K562 (cell line): ENCODE data around the gene OPHN1. TPM values are rescaled to one million over a fixed set of nuclear protein-coding genes. Genes with fewer than 3 reads are reported as not detected.
"Not testable (repeated sequence)": the region's sequence is repeated elsewhere in the genome, so short reads cannot be mapped to it uniquely, and the experiment has no call there.

Experiments used
- ATAC-seq: fragments of 200-7000 bp; cut with Tn5 transposase; 3 replicates; pipeline ENCODE4 v1.9.1; 2020; ENCODE audit warnings: moderate library complexity
- BruUV-seq: library from RNA; stranded (reverse); fragments of 400-500 nt; replicated peaks from 2 replicates; lab custom pipeline; 2021; lab: Mats Ljungman, UMichigan
- CTCF ChIA-PET: fragments of 300-600 bp; formaldehyde crosslinking; extraction: SDS; loops from one replicate; lab custom pipeline; 2021; ENCODE audit warnings: low intra/inter-chr PET ratio; lab: Yijun Ruan, JAX
- POLR2A ChIA-PET: fragments of 300-600, 350-650 bp; sonication (Branson Sonifier 250); formaldehyde crosslinking; extraction: SDS; loops from one replicate; lab custom pipeline; 2021; ENCODE audit warnings: antibody characterized with exemption, inconsistent platforms; lab: Yijun Ruan, JAX
- DNase-seq, 4 experiments: peaks; one replicate each; pipeline versions ENCODE4 v3.0.0 to v3.0.0-alpha.2; 2011 to 2018; ENCODE audit warnings: low spot score in 3 of 4, mixed read lengths in 3 of 4; ENCODE audit errors: extremely low read depth in 1 of 4
- FAIRE-seq: peaks from 2 replicates; lab custom pipeline; 2011; peaks lifted over from hg19 to GRCh38; lab: Jason Lieb, UNC
- H2AFZ ChIP-seq: 2 replicates; pipeline ENCODE4 v1.6.0; 2011; ENCODE audit warnings: low read depth, low read length, control low read depth, inconsistent platforms
- H3K27ac ChIP-seq: fragments of 200-600 bp; 3 replicates; pipeline ENCODE4 v1.8.0; 2011; ENCODE audit warnings: low read depth, mild to moderate bottlenecking, control low read depth, inconsistent platforms, low read length, moderate library complexity, mixed read lengths; ENCODE audit errors: extremely low read depth
- H3K27me3 ChIP-seq, 2 experiments: fragments of 300-600 bp in 1 of 2; 2 replicates in 1 of 2; 3 replicates in 1 of 2; pipeline versions ENCODE4 v1.6.0 to v1.8.0; 2011; ENCODE audit warnings: inconsistent platforms in 2 of 2, low read length in 2 of 2, mild to moderate bottlenecking in 1 of 2, mixed read lengths in 1 of 2, moderate library complexity in 1 of 2; ENCODE audit not compliant: control insufficient read depth in 2 of 2, insufficient read depth in 2 of 2
- H3K36me3 ChIP-seq: fragments of 300-600 bp; 3 replicates; pipeline ENCODE4 v1.8.0; 2011; ENCODE audit warnings: mild to moderate bottlenecking, low read length, inconsistent platforms; ENCODE audit not compliant: control insufficient read depth, insufficient read depth
- H3K4me1 ChIP-seq, 2 experiments: fragments of 200-600 bp in 1 of 2; replicated peaks in 1 of 2; 2 replicates in 1 of 2; 3 replicates in 1 of 2; pipeline versions ENCODE4 v1.5.1 to v1.8.0; 2011; ENCODE audit warnings: inconsistent platforms in 2 of 2, low read length in 2 of 2, mild to moderate bottlenecking in 1 of 2, mixed read lengths in 1 of 2, moderate library complexity in 1 of 2; ENCODE audit not compliant: control insufficient read depth in 2 of 2, insufficient read depth in 2 of 2
- H3K4me2 ChIP-seq: 2 replicates; pipeline ENCODE4 v1.6.1; 2011; ENCODE audit warnings: low read length, control low read depth, inconsistent platforms, mixed read lengths; ENCODE audit not compliant: insufficient read depth
- H3K4me3 ChIP-seq: fragments of 200-600 bp; sonication (generic), shearing (Covaris generic); 2 replicates; pipeline ENCODE4 v1.5.1; 2016; ENCODE audit warnings: control low read depth, inconsistent platforms
- H3K79me2 ChIP-seq: fragments of 200-600 bp; 3 replicates; pipeline ENCODE4 v1.8.0; 2011; ENCODE audit warnings: low read length, inconsistent platforms; ENCODE audit not compliant: control insufficient read depth, insufficient read depth
- H3K9ac ChIP-seq, 2 experiments: 2 replicates each; pipeline versions ENCODE4 v1.6.0 to v1.6.1; 2011; ENCODE audit warnings: low read depth in 2 of 2, low read length in 2 of 2, control low read depth in 1 of 2, inconsistent platforms in 1 of 2, mild to moderate bottlenecking in 1 of 2, mixed read lengths in 1 of 2; ENCODE audit not compliant: insufficient read depth in 1 of 2
- H3K9me1 ChIP-seq: one replicate; pipeline ENCODE4 v1.6.0; 2011; ENCODE audit warnings: inconsistent platforms, mild to moderate bottlenecking, low read length, moderate library complexity; ENCODE audit not compliant: control insufficient read depth, insufficient read depth
- H3K9me3 ChIP-seq: replicated peaks from 2 replicates; pipeline ENCODE4 v1.5.1; 2011; ENCODE audit warnings: low read depth, low read length, inconsistent platforms; ENCODE audit not compliant: control insufficient read depth, insufficient read depth
- H4K20me1 ChIP-seq: replicated peaks from 2 replicates; pipeline ENCODE4 v1.6.1; 2011; ENCODE audit warnings: low read length, inconsistent platforms, mixed read lengths; ENCODE audit not compliant: control insufficient read depth, insufficient read depth
- ATF3 ChIP-seq, 2 experiments: fragments of 450-650 bp in 1 of 2; sonication (generic) in 1 of 2; formaldehyde crosslinking in 1 of 2; IDR thresholded peaks in 1 of 2; conservative IDR thresholded peaks in 1 of 2; 2 replicates each; pipeline versions ENCODE4 v1.6.1 to v1.8.1; 2016 to 2023; ENCODE audit warnings: mild to moderate bottlenecking in 2 of 2, moderate library complexity in 2 of 2, inconsistent platforms in 1 of 2, missing genetic modification reagents in 1 of 2
- RREB1 ChIP-seq: fragments of 250-450 bp; sonication (Bioruptor Pico); IDR thresholded peaks from 2 replicates; pipeline ENCODE4 v1.4.0; 2020
- ZBTB26 ChIP-seq: fragments of 450-650 bp; formaldehyde crosslinking; IDR thresholded peaks from 2 replicates; pipeline ENCODE4 v1.4.0; 2022; ENCODE audit warnings: missing genetic modification characterization
- WGBS: fragments of 100-300 bp; shearing (Covaris generic); methylation state at CpG from one replicate; pipeline ENCODE4 v1.1.6; 2016; ENCODE audit warnings: low coverage, mixed read lengths; ENCODE audit not compliant: insufficient coverage; ENCODE audit errors: missing lambda C conversion rate; 5-methylcytosine and 5-hydroxymethylcytosine counted together
- in situ Hi-C: fragments of 300-500 bp; cut with MboI; formaldehyde crosslinking; loops from 4 replicates; pipeline ENCODE4 v1.15.0; 2018; ENCODE audit warnings: inconsistent platforms, mixed read lengths
- intact Hi-C: fragments of 100-400 bp; cut with micrococcal nuclease; formaldehyde crosslinking; loops from 2 replicates; pipeline ENCODE4 v1.14.2; 2022
- polyA plus RNA-seq, 8 experiments: library from polyadenylated mRNA; depleted of rRNA in 4 of 8; stranded (reverse) in 5 of 8; unstranded in 3 of 8; fragments of >200 nt; fragmentation: Nextera tagmentation in 2 of 8; fragmentation: Illumina TruSeq in 1 of 8; extraction: Ambion mirVana in 2 of 8; extraction: Trizol in 1 of 8; gene quantifications; 2 replicates each; pipeline versions ENCODE4 v1.2.1 to v1.2.3, GENCODE V29; 2011 to 2014; ENCODE audit warnings: inconsistent platforms in 1 of 8, missing spikeins in 1 of 8
- total RNA-seq, 7 experiments: library from RNA; depleted of rRNA in 6 of 7; stranded (reverse); fragments of >200 nt in 6 of 7; fragmentation: Illumina TruSeq in 2 of 7; extraction: Trizol in 2 of 7; gene quantifications; 2 replicates each; pipeline versions ENCODE4 v1.2.1 to v1.2.3, GENCODE V29; 2011 to 2021; ENCODE audit warnings: low replicate concordance in 1 of 7

Gene OPHN1
- total and polyA plus RNA-seq, 9 of the 15 experiments (the other 6 are each of a cell fraction or from before 2014, with no cell fraction given), result 0.28 to 1.8 (median 1.0) TPM

- TF ChIP-seq RREB1 (CRISPR knock-in tag) (no peak), ATF3 (IDR thresholded peaks at IDR 0.05) (peak; percentile 93), ATF3 (CRISPR knock-in tag; conservative IDR thresholded peaks at IDR 0.05) (no peak), ZBTB26 (CRISPR knock-in tag) (no peak)
- TF ChIP-seq, all 486 proteins: peak for 10
These were observed 159.4 kb downstream of the OPHN1 start (continued) for GRCh38 chrX:68273887-68274286.

GRCh38 chrX:68264793-68265192 lies 168.5 kb downstream of the OPHN1 start:
- H3K79me2 ChIP-seq, H3K4me2 ChIP-seq, H3K4me1 ChIP-seq, ATAC-seq, H3K27ac ChIP-seq, H3K36me3 ChIP-seq, POLR2A ChIA-PET, H3K9me1 ChIP-seq, BruUV-seq, CTCF ChIA-PET, H3K9me3 ChIP-seq, in situ Hi-C loops, H3K27me3 ChIP-seq, H3K9ac ChIP-seq, DNase-seq, intact Hi-C loops, H2AFZ ChIP-seq, H3K4me3 ChIP-seq, FAIRE-seq, H4K20me1 ChIP-seq: not testable (repeated sequence)
- WGBS, result 13% methylated on average over 3 of the region's 9 CpGs
